HG03066 (cell line): ENCODE results near the gene PRRG4.
"Not testable (repeated sequence)": the region's sequence is repeated elsewhere in the genome, so short reads cannot be mapped to it uniquely, and the experiment has no call there.

Experiments used
- ATAC-seq: cut with Tn5 transposase; IDR thresholded peaks from one replicate; pipeline ENCODE4 v1.9.1; 2021; ENCODE audit warnings: low read depth; ENCODE audit not compliant: unreplicated experiment

Gene PRRG4

GRCh38 chr11:32829680-32830412, at the start of gene PRRG4:
Gene PRRG4 (plus strand): TSS chr11:32829927. CDS start chr11:32830530, 603 bp downstream.
- peak; percentile 79 for ATAC-seq

DNA sequence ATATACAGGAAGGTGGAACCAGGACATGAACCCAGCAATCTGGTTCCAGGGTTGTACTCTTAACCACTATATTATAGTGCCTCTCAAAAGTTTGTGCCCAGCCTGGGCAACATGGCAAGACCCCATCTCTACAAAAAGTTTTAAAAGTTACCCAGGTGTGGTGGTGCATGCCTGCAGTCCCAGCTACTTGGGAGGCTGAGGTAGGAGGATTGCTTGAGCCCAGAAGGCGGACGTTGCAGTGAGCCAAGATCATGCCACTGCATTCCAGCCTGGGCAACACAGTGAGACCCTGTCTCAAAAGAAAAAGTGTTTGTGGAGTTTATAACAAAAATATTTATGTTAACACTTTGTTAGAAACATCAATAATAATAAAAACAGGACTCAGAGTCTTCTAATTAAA, 48.9 kb upstream of the PRRG4 start:
- not testable (repeated sequence) for ATAC-seq

GRCh38 chr11:32781721-32782120, 48.0 kb upstream of the PRRG4 start:
- ATAC-seq = no peak

GRCh38 chr11:32785262-32785661, 44.5 kb upstream of the PRRG4 start:
- no peak for ATAC-seq

- ATAC-seq = no peak
These were observed 42.9 kb upstream of the PRRG4 start for GRCh38 chr11:32786811-32787210.

- no peak for ATAC-seq
These were observed 38.8 kb upstream of the PRRG4 start for GRCh38 chr11:32790916-32791315.

DNA sequence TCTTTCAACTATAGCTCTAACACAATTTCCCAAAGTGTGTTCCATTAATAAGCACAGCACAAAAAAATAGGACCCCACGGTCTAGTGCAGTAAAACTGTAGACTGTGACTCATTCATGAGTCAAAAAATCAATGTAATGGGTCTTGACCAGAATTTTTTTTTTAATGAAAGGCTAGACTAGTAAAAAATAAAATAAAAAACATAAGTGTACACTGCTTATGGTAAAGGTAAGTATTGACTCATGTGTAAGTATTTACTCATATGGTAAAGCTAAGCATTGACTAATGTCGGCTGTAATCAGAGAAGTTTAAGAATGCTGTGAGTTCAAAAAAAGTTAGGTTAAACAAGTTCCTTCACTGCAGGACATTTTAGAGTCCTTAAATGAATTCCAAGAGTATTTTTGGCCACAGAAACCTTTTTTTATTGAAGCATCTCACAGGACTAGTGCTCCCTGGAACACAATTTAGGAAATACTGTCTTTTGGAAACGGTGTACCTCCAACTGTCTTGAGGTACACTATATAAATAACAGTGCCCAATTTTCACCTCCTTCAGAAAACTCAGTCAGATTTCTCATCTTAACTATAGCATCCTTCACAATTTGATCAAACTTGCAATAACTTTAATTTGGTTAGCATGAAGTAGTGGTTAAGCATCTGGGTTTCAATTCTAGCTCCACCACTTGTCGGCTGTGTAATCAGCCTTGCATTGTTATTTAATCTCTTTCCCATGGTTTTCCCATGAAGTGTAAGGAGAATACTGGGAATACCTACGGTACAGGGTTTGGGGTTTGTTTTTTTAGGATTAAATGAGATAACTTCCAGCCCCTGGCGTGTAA, 37.4 kb upstream of the PRRG4 start:
- peak; percentile 20 for ATAC-seq

GRCh38 chr11:32792948-32793475, 36.7 kb upstream of the PRRG4 start:
- peak; percentile 95 for ATAC-seq

DNA sequence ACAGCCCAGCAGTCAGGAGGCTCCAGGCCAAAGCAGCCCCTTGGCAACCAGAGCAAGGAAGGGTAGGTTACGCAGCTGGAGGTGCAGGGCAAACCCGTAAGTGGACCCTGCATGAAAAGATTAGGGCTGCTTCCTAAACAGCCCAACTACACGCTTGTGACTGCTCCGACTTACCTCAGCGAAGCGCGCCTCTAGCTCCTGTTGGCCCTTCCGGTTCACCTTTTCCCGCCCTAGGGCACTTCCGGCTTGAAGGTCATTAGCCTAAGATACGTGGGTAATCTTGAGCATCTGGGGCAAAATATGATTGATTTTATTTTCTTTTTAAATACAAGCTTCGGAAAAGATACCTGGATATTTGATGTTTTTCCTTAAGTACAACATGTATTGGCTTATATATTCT, 35.3 kb upstream of the PRRG4 start, which contains the start of gene CCDC73:
TSS of gene CCDC73 (minus strand) at position 224 of the 400 bp plus-strand sequence. CDS start 34,419 bp downstream, outside the sequence.
- no peak for ATAC-seq

DNA sequence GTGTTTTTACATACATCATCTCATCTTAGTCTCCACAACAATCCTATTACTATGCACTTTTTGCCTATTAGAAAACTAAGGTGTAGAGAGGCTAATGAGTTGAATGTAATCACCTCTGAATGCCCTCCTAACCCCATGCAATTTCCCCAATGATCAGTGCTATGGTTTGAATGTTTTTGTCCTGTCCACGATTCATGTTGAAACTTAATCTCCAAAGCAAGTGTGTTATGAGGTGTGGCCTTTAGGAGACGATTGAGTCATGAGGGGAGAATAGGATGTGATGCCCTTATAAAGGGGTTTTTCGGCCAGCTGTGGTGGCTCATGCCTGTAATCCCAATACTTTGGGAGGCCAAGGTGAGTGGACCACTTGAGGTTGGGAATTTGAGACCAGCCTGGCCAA, 33.3 kb upstream of the PRRG4 start:
- ATAC-seq = no peak

GRCh38 chr11:32809313-32809712, 20.4 kb upstream of the PRRG4 start:
- ATAC-seq = peak; percentile 99

GRCh38 chr11:32817181-32817851, 12.4 kb upstream of the PRRG4 start:
- no peak for ATAC-seq

- no peak for ATAC-seq
These were observed 11.9 kb upstream of the PRRG4 start for GRCh38 chr11:32817852-32818183.

DNA sequence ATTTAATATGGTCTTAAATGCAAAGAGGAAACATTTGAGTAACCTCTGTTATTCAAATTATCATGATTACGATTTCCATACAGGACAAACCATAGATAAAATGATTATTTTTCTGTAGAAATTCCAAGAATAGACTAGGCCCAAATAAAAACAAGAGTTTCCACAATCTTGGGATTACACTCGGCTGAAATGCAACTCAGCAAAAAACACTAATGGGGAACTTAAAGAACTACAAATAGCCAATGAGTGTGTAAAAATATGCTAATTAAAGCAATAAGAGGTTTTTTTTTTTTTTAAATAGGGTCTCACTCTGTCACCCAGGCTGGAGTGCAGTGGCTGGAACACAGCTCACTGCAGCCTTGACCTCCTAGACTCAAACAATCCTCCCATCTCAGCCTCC, 10.5 kb upstream of the PRRG4 start:
- no peak for ATAC-seq

GRCh38 chr11:32820497-32820896, 9.2 kb upstream of the PRRG4 start:
- no peak for ATAC-seq

GRCh38 chr11:32821517-32821916, 8.2 kb upstream of the PRRG4 start:
- no peak for ATAC-seq

DNA sequence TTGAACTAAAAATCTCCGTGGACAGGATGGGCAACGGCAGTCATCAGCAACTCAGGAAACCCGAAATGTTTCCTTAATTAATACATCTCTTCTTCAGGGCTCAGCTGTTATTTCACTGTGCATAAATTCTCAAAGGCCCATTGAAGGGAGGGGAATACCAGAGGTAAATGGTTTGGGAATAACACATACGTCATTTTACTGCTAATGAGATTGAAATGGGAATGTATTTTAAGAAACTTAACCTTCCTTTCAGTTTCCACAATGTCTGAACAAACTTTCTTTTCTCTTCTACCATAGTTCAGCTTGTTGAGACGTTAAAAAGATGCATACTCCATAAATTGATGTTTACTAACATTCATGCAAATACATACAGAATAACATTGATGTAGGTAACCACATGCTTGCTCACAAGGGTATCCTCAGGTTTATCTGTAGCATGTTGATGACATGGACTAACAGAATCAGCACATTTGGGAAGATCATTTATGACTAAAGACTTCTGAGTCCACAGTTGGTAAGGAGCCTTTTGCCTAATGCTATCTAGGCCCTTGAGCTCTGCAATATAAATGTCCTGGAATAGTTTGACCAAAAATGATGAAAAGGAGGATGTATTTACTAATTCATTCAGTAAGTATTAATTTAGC, 7.7 kb upstream of the PRRG4 start:
- no peak for ATAC-seq

DNA sequence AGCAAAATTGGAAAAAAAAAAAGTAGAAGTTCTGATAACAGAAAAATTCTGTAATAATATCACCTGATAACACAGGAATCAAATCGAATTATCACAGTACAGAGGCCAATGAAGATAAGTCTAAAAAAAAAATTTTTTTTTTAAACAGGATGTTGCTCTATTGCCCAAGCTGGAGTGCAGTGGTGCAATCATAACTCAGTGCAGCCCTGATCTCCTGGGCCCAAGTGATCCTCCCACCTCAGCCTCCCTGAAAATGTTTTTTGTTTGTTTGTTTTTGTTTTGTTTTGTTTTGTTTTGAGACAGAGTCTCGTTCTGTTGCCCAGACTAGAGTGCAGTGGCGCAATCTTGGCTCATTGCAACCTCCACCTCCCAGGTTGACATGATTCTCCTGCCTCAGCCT, 6.1 kb upstream of the PRRG4 start:
- not testable (repeated sequence) for ATAC-seq

DNA sequence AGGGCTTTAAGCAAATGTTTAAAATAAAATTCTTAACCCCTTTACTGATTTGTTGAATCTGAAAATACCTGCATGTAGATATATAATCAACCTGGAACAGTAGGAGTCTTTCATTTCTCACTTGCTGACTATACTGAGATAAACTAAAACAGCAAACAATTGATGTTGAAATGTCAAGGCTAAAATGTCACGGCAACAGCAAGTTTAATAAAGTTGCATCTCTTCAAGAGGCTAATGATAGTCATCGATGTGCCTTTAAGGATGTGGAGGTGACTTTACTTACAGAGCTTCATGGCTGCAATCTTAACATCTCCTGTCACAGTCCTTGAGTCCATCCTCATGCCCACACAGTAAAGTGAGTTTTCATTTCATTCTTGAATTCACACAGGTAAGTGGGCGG, 3.6 kb upstream of the PRRG4 start:
- ATAC-seq = no peak

- no peak for ATAC-seq
These were observed 2.5 kb upstream of the PRRG4 start for GRCh38 chr11:32827276-32827675.
